Peyer's patch (tissue), 4 donors: ENCODE data around the gene MORN5. TPM values are rescaled to one million over a fixed set of nuclear protein-coding genes. Genes with fewer than 3 reads are reported as not detected.

Experiments used
- DNase-seq, 3 donors: peaks; one replicate each; pipeline ENCODE4 v3.0.0-alpha.2; 2017 to 2019
- H3K27ac ChIP-seq, 4 donors: fragments of 200-600 bp; sonication (generic); one replicate each; pipeline ENCODE4 v1.5.1; 2016 to 2019
- H3K27me3 ChIP-seq, 2 donors: fragments of 200-600 bp; sonication (generic); one replicate each; pipeline ENCODE4 v1.5.1; 2019
- H3K36me3 ChIP-seq, 3 donors: fragments of 200-600 bp; sonication (generic); one replicate each; pipeline ENCODE4 v1.5.1; 2016 to 2019
- H3K4me1 ChIP-seq, 4 donors: fragments of 200-600 bp; sonication (generic); one replicate each; pipeline ENCODE4 v1.5.1; 2016 to 2019
- H3K4me3 ChIP-seq, 4 donors: fragments of 200-600 bp; sonication (generic); 1 replicate in 3 of 4; 2 replicates in 1 of 4; pipeline ENCODE4 v1.5.1; 2016 to 2019; ENCODE audit warnings: mild to moderate bottlenecking in 1 of 4
- H3K9me3 ChIP-seq, 4 donors: fragments of 200-600 bp; sonication (generic); one replicate each; pipeline ENCODE4 v1.5.1; 2016 to 2019; ENCODE audit warnings: mild to moderate bottlenecking in 1 of 4
- CTCF ChIP-seq, 6 experiments: fragments of 450-650 bp in 4 of 6; fragments of 200-600 bp in 2 of 6; sonication (generic) in 1 of 6; IDR thresholded peaks; one replicate each; pipeline ENCODE4 v1.5.1; 2017 to 2019; ENCODE audit warnings: antibody characterized with exemption in 6 of 6, mild to moderate bottlenecking in 3 of 6, moderate library complexity in 1 of 6
- POLR2A ChIP-seq, 2 donors: fragments of 450-650 bp; IDR thresholded peaks; one replicate each; pipeline ENCODE4 v1.5.1; 2017; ENCODE audit warnings: antibody characterized with exemption in 2 of 2, mild to moderate bottlenecking in 2 of 2, moderate library complexity in 2 of 2
- total RNA-seq, 4 donors: library from RNA; depleted of rRNA; stranded (reverse); fragments of >200 nt; gene quantifications; one replicate each; pipeline ENCODE4 v1.1.0, GENCODE V29; 2016

MORN5 gene
- total RNA-seq: not detected

GRCh38 chr9:122159026-122159924, at the start of gene MORN5, which contains the start of gene NDUFA8:
TSS of gene MORN5 (plus strand) at chr9:122159908. CDS start at chr9:122159973, 65 bp downstream.
TSS of gene NDUFA8 (minus strand) at chr9:122159779. CDS start at chr9:122159677, 102 bp downstream.
- TF ChIP-seq CTCF (IDR thresholded peaks at IDR 0.05) (peak in 3 of 6 experiments; percentile 34 to 51 (median 40)), POLR2A (IDR thresholded peaks at IDR 0.05) (peak; percentile 69 to 82)
- peaks cover 0 to 25% (median 3%) of the 10 kb centered on the region in 4 donors for H3K4me1 ChIP-seq
- H3K27me3 ChIP-seq: no peaks in the 10 kb centered on the region
- no peaks in the 10 kb centered on the region for H3K36me3 ChIP-seq
- H3K4me3 ChIP-seq: peak within 1 kb of the TSS; percentile 76 to 92 (median 84)
- DNase-seq: peak; percentile 91 to 98 (median 97)
- peak within 1 kb of the TSS; percentile 83 to 85 (median 84) for H3K27ac ChIP-seq
- H3K9me3 ChIP-seq: no peaks in the 10 kb centered on the region

- no peak for DNase-seq
- Histone ChIP-seq H3K4me1 (peaks cover 0 to 9% (median 0%) of the 10 kb centered on the region in 4 donors), H3K27me3 (no peaks in the 10 kb centered on the region), H3K27ac (no peak overlapping the region), H3K36me3 (no peaks in the 10 kb centered on the region), H3K9me3 (no peaks in the 10 kb centered on the region), H3K4me3 (no peak overlapping the region)
- TF ChIP-seq POLR2A (IDR thresholded peaks at IDR 0.05) (no peak), CTCF (IDR thresholded peaks at IDR 0.05) (no peak)
Observed at GRCh38 chr9:122110100-122110833, 49.4 kb upstream of the MORN5 start.

- Histone ChIP-seq H3K27me3 (no peaks in the 10 kb centered on the region), H3K9me3 (no peaks in the 10 kb centered on the region), H3K4me3 (no peak overlapping the region), H3K36me3 (no peaks in the 10 kb centered on the region), H3K4me1 (peaks cover 0 to 9% (median 0%) of the 10 kb centered on the region in 4 donors), H3K27ac (no peak overlapping the region)
- TF ChIP-seq POLR2A (IDR thresholded peaks at IDR 0.05) (no peak), CTCF (IDR thresholded peaks at IDR 0.05) (no peak)
- no peak for DNase-seq
Observed at GRCh38 chr9:122111413-122112085, 48.2 kb upstream of the MORN5 start.

GRCh38 chr9:122112238-122112637, 47.5 kb upstream of the MORN5 start:
- no peak overlapping the region for H3K4me3 ChIP-seq
- H3K36me3 ChIP-seq: no peaks in the 10 kb centered on the region
- TF ChIP-seq CTCF (IDR thresholded peaks at IDR 0.05): no peak
- no peak for TF ChIP-seq POLR2A (IDR thresholded peaks at IDR 0.05)
- H3K27me3 ChIP-seq: no peaks in the 10 kb centered on the region
- H3K9me3 ChIP-seq: no peaks in the 10 kb centered on the region
- H3K27ac ChIP-seq: no peak overlapping the region
- DNase-seq: no peak
- peaks cover 0 to 3% (median 0%) of the 10 kb centered on the region in 4 donors for H3K4me1 ChIP-seq

- Histone ChIP-seq H3K4me1 (no peaks in the 10 kb centered on the region), H3K9me3 (no peaks in the 10 kb centered on the region), H3K4me3 (no peak overlapping the region), H3K36me3 (no peaks in the 10 kb centered on the region), H3K27ac (no peak overlapping the region), H3K27me3 (no peaks in the 10 kb centered on the region)
- no peak for DNase-seq
- TF ChIP-seq CTCF (IDR thresholded peaks at IDR 0.05) (no peak), POLR2A (IDR thresholded peaks at IDR 0.05) (no peak)
Observed at GRCh38 chr9:122113574-122113973, 46.1 kb upstream of the MORN5 start.
